ENCODE data around the gene RPS16. TPM values are rescaled to one million over a fixed set of nuclear protein-coding genes. Genes with fewer than 3 reads are reported as not detected.

RPS16 gene
- total RNA-seq, 1 donor from 2014 or later, result 3,724 TPM

- Histone ChIP-seq H3K4me3 (peak overlapping the region; percentile 97 to 98), H3K9me3 (no peaks in the 10 kb centered on the region), H3K27me3 (no peaks in the 10 kb centered on the region), H3K4me1 (peaks cover 47% of the 10 kb centered on the region), H3K27ac (peak overlapping the region; percentile 100), H3K36me3 (peaks cover 6 to 28% of the 10 kb centered on the region in 2 donors)
- TF ChIP-seq POLR2AphosphoS5 (IDR thresholded peaks at IDR 0.05; ENCODE audit: insufficient read depth in 1 of 2, low read depth in 1 of 2), result peak in 1 of 2 donors; percentile 21
- TF ChIP-seq CTCF (IDR thresholded peaks at IDR 0.05), result no peak
- no peak for TF ChIP-seq POLR2A (IDR thresholded peaks at IDR 0.05)
- intact Hi-C loops (cut with DNase I), result loop anchor here (5.0 kb wide), 1 partner anchor 69 kb away; the partner anchor contains the start of gene SAMD4B
- peak in 1 of 2 donors; percentile 97 for DNase-seq (ENCODE audit: extremely low spot score in 2 of 2)
Measured at GRCh38 chr19:39411081-39411831, 24.5 kb downstream of the RPS16 start.

GRCh38 chr19:39410831-39411080 is 25.0 kb downstream of the RPS16 start:
- TF ChIP-seq POLR2AphosphoS5 (IDR thresholded peaks at IDR 0.05; ENCODE audit: insufficient read depth in 1 of 2, low read depth in 1 of 2), result no peak
- TF ChIP-seq POLR2A (IDR thresholded peaks at IDR 0.05), result no peak
- TF ChIP-seq CTCF (IDR thresholded peaks at IDR 0.05), result no peak

GRCh38 chr19:39410017-39410830 is 25.5 kb downstream of the RPS16 start:
- H3K9me3 ChIP-seq, result no peaks in the 10 kb centered on the region
- TF ChIP-seq CTCF (IDR thresholded peaks at IDR 0.05) (no peak), POLR2A (IDR thresholded peaks at IDR 0.05) (peak in 1 of 2 donors; percentile 32), POLR2AphosphoS5 (IDR thresholded peaks at IDR 0.05; ENCODE audit: insufficient read depth in 1 of 2, low read depth in 1 of 2) (peak in 1 of 2 donors; percentile 31)
- H3K27ac ChIP-seq, result peak overlapping the region; percentile 100
- H3K4me3 ChIP-seq, result peak overlapping the region; percentile 97 to 98
- H3K4me1 ChIP-seq, result peaks cover 46% of the 10 kb centered on the region
- no peaks in the 10 kb centered on the region for H3K27me3 ChIP-seq
- intact Hi-C loops (cut with DNase I), result loop anchor here (5.0 kb wide), 1 partner anchor 68 kb away; the partner anchor contains the start of gene SAMD4B
- DNase-seq (ENCODE audit: extremely low spot score in 2 of 2), result peak in 1 of 2 donors; percentile 96
- H3K36me3 ChIP-seq, result peaks cover 6 to 23% of the 10 kb centered on the region in 2 donors

More at GRCh38 chr19:39410831-39411080, 25.0 kb downstream of the RPS16 start:
- Histone ChIP-seq H3K4me1 (peaks cover 46% of the 10 kb centered on the region), H3K27me3 (no peaks in the 10 kb centered on the region), H3K9me3 (no peaks in the 10 kb centered on the region), H3K4me3 (peak overlapping the region; percentile 97 to 98), H3K36me3 (peaks cover 6 to 23% of the 10 kb centered on the region in 2 donors), H3K27ac (peak overlapping the region; percentile 100)
- intact Hi-C loops (cut with DNase I), result loop anchor here (5.0 kb wide), 1 partner anchor 68 kb away; the partner anchor contains the start of gene SAMD4B
- no peak for DNase-seq (ENCODE audit: extremely low spot score in 2 of 2)

GRCh38 chr19:39409208-39410016 is 26.3 kb downstream of the RPS16 start:
- Histone ChIP-seq H3K9me3 (no peaks in the 10 kb centered on the region), H3K27me3 (no peaks in the 10 kb centered on the region), H3K36me3 (peaks cover 6 to 23% of the 10 kb centered on the region in 2 donors), H3K27ac (peak overlapping the region; percentile 100), H3K4me3 (peak overlapping the region; percentile 97 to 98), H3K4me1 (peaks cover 46% of the 10 kb centered on the region)
- TF ChIP-seq POLR2AphosphoS5 (IDR thresholded peaks at IDR 0.05; ENCODE audit: insufficient read depth in 1 of 2, low read depth in 1 of 2) (peak; percentile 65 to 97), CTCF (IDR thresholded peaks at IDR 0.05) (peak in 1 of 3 experiments; percentile 13), POLR2A (IDR thresholded peaks at IDR 0.05) (peak in 1 of 2 donors; percentile 69)
- intact Hi-C loops (cut with DNase I), result loop anchor here (5.0 kb wide), 1 partner anchor 67 kb away; the partner anchor contains the start of gene SAMD4B
- peak in 1 of 2 donors; percentile 98 for DNase-seq (ENCODE audit: extremely low spot score in 2 of 2)

All from vagina (tissue), 2 donors.